Glomerular visceral epithelial cell (primary cell): ENCODE results near the gene OTC.

Source experiments
- DNase-seq: peaks from one replicate; pipeline ENCODE4 v3.0.0-alpha.2; 2016; ENCODE audit errors: extremely low spot score

The OTC gene

DNA sequence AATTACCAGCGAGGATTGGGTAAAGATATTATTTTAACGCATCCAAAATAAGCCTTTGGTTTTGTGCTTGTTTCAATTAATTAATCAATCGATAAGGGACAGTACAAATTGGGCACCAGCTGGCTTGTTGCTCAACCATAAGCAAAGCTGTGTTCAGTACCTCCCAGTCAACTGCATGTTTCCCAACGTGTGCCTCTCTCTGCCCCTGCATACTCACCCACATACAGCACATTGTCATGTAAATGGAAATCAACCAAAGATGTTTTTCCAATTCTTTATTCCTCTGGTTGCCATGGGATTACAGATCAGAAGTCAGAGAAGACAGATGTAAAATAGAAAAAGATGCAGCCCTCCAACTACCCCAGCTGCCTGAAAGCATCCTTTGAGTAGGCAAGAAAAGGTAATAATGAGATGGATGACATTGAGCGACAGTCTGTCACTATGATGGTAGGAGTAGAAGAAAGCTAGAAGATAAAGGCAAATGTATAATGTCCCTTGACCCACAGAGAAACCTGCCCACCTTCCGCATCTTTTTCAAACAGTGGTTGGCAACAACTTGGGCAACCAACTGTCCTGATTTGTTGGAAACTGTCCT, 116.3 kb downstream of the OTC start:
- DNase-seq, result no peak
